Measurements from ENCODE around the gene TRAF6. TPM values are rescaled to one million over a fixed set of nuclear protein-coding genes. Genes with fewer than 3 reads are reported as not detected.

The TRAF6 gene, protein sequence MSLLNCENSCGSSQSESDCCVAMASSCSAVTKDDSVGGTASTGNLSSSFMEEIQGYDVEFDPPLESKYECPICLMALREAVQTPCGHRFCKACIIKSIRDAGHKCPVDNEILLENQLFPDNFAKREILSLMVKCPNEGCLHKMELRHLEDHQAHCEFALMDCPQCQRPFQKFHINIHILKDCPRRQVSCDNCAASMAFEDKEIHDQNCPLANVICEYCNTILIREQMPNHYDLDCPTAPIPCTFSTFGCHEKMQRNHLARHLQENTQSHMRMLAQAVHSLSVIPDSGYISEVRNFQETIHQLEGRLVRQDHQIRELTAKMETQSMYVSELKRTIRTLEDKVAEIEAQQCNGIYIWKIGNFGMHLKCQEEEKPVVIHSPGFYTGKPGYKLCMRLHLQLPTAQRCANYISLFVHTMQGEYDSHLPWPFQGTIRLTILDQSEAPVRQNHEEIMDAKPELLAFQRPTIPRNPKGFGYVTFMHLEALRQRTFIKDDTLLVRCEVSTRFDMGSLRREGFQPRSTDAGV
- 12.0 and 14.6 TPM in 2 replicates for total RNA-seq

GRCh38 chr11:36509694-36510593, at the start of gene TRAF6:
Gene TRAF6, minus strand, starts transcription at chr11:36510272. Its CDS starts 8,757 bp downstream, at chr11:36501515.

Small RNAs within 50 kb of the gene (small RNA-seq; reads per million reads assigned to genes)
- not detected for gene AC061999.1

Other genes starting within 250 kb of the TRAF6 start
- gene COMMD9, start 220.8 kb downstream of the TRAF6 start, total RNA-seq = 39.2 and 62.3 TPM in 2 replicates
- gene PRR5L, start 214.0 kb downstream of the TRAF6 start, total RNA-seq = 12.5 and 25.5 TPM in 2 replicates
- gene RAG1, start 57.7 kb upstream of the TRAF6 start, total RNA-seq = 0.52 and 0.86 TPM in 2 replicates
- 41.3 and 51.6 TPM in 2 replicates for gene IFTAP, start 84.2 kb upstream of the TRAF6 start, total RNA-seq
- gene RAG2, start 88.0 kb upstream of the TRAF6 start, total RNA-seq = not detected in 2 replicates